CD4-positive, alpha-beta memory T cell (primary cell): Measurements from ENCODE around the gene NUDT7. TPM values are rescaled to one million over a fixed set of nuclear protein-coding genes. Genes with fewer than 3 reads are reported as not detected.
A peak's percentile ranks its signal among the peaks of the same experiment; 100 is the strongest.

Experiments used
- CTCF ChIA-PET: fragments of 350-600 bp; sonication (Branson Sonifier 250); formaldehyde crosslinking; loops from one replicate; lab custom pipeline; 2021; ENCODE audit warnings: inconsistent platforms; ENCODE audit not compliant: partially characterized antibody; lab: Charles Lee
- POLR2A ChIA-PET: fragments of 350-600 bp; sonication (Branson Sonifier 250); formaldehyde crosslinking; loops from one replicate; lab custom pipeline; 2021; ENCODE audit not compliant: partially characterized antibody; lab: Charles Lee
- DNase-seq, 5 donors: peaks; one replicate each; pipeline versions ENCODE4 v3.0.0 to v3.0.0-alpha.2; 2020 to 2022; ENCODE audit warnings: mixed read lengths in 1 of 5
- H3K27ac ChIP-seq: one replicate; pipeline ENCODE4 v1.7.0; 2013; ENCODE audit warnings: low read depth, low read length
- H3K27me3 ChIP-seq: 2 replicates; pipeline ENCODE4 v1.7.0; 2013; ENCODE audit warnings: mild to moderate bottlenecking, low read length, moderate library complexity; ENCODE audit not compliant: insufficient read depth
- H3K36me3 ChIP-seq: 2 replicates; pipeline ENCODE4 v1.7.0; 2013; ENCODE audit warnings: mild to moderate bottlenecking, low read length, moderate library complexity; ENCODE audit not compliant: insufficient read depth
- H3K4me1 ChIP-seq: 2 replicates; pipeline ENCODE4 v1.7.0; 2013; ENCODE audit warnings: mild to moderate bottlenecking, low read length, moderate library complexity; ENCODE audit not compliant: insufficient read depth
- H3K4me3 ChIP-seq, 2 donors: one replicate each; pipeline ENCODE4 v1.7.0; 2013; ENCODE audit warnings: low read length in 2 of 2, mild to moderate bottlenecking in 1 of 2
- H3K9me3 ChIP-seq, 2 donors: one replicate each; pipeline ENCODE4 v1.7.0; 2013; ENCODE audit warnings: low read length in 2 of 2, control low read depth in 1 of 2; ENCODE audit not compliant: control insufficient read depth in 1 of 2
- H3K27ac Mint-ChIP-seq, 7 donors: one replicate each; pipeline ENCODE4 v1.8.0; 2020 to 2021; ENCODE audit warnings: mixed read lengths in 7 of 7, mild to moderate bottlenecking in 6 of 7, inconsistent platforms in 3 of 7, moderate library complexity in 3 of 7
- H3K27me3 Mint-ChIP-seq, 2 donors: one replicate each; pipeline ENCODE4 v1.8.0; 2020 to 2021; ENCODE audit warnings: mixed read lengths in 2 of 2
- H3K36me3 Mint-ChIP-seq, 2 donors: one replicate each; pipeline ENCODE4 v1.8.0; 2020 to 2021; ENCODE audit warnings: mixed read lengths in 2 of 2, inconsistent platforms in 1 of 2, mild to moderate bottlenecking in 1 of 2
- H3K4me1 Mint-ChIP-seq, 4 donors: one replicate each; pipeline ENCODE4 v1.8.0; 2020 to 2021; ENCODE audit warnings: mixed read lengths in 4 of 4, mild to moderate bottlenecking in 1 of 4
- H3K4me3 Mint-ChIP-seq, 8 donors: one replicate each; pipeline ENCODE4 v1.8.0; 2020 to 2021; ENCODE audit warnings: mixed read lengths in 8 of 8, mild to moderate bottlenecking in 7 of 8, moderate library complexity in 6 of 8, inconsistent platforms in 3 of 8
- H3K9me3 Mint-ChIP-seq, 8 donors: one replicate each; pipeline ENCODE4 v1.8.0; 2020 to 2021; ENCODE audit warnings: mixed read lengths in 8 of 8, mild to moderate bottlenecking in 5 of 8, inconsistent platforms in 3 of 8, moderate library complexity in 1 of 8
- intact Hi-C: fragments of 100-400 bp; cut with micrococcal nuclease; formaldehyde crosslinking; loops from one replicate; pipeline ENCODE4 v1.15.1; 2023
- polyA plus RNA-seq, 2 donors: library from polyadenylated mRNA; unstranded; fragments of 300-500 nt; fragmentation: Illumina TruSeq; gene quantifications; one replicate each; pipeline ENCODE4 v1.2.3, GENCODE V29; 2021
- total RNA-seq, 2 experiments: library from RNA; stranded (reverse); gene quantifications; one replicate each; pipeline ENCODE4 v1.2.3, GENCODE V29; 2021

NUDT7 gene
- total and polyA plus RNA-seq, 4 experiments from 2014 or later, result 9.8 to 17.4 (median 11.5) TPM

DNA sequence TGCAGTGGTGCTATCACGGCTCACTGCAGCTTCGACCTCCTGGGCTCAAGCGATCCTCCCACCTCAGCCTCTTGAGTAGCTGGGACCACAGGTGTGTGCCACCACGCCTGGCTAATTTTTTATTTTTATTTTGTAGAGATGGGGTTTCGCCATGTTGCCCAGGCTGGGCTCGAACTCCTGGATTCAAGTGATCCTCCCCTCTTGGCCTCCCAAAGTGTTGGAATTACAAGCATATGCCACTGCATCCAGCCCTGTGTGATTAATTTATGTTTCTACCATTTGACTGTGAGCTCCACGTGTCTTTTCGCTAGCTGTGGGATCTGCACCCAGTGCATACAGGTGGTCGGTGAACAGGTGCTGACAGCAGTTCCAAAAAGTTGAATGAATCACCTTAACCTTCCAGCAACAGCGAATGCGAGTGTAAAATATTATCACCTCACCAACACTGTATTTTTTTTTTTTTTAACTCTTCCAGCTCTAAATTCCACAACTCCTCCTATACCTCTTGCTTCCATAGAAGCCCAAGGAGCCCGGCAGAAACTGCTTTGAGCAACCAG, 484 bp upstream of the NUDT7 start:
- POLR2A ChIA-PET, result interaction anchor here (0.6 to 1.1 kb wide), 2 partner anchors 143 to 378 kb away, joined by 3 to 4 read pairs; no protein-coding TSS in a partner anchor
- CTCF ChIA-PET, result interaction anchor here (1.0 kb wide), 1 partner anchor 379 kb away, joined by 6 read pairs; the partner anchor contains the start of gene WWOX
- no peak for DNase-seq

DNA sequence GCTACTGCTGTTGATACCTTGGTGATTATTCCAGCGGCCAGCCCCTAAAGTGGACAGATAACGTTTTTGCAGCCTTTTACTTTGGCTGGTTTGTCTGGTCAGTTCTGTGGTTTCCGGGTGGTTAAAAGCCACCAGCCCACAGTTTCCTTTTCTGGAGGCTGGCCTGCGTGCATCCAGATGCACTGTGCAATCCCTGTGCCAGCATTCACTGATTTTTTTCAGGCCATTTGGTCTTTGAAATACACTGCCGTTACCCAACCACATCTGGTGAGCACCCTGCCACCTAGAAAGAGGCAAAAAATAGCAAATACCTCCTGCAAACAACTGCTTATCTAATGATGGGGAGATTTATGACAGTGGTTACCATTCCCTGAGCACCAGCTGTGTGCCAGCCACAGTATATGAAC, 797 bp downstream of the NUDT7 start:
- H3K4me1 ChIP-seq, result peaks cover 12% of the 10 kb centered on the region
- H3K27me3 ChIP-seq, result no peaks in the 10 kb centered on the region
- peaks cover 7 to 14% of the 10 kb centered on the region in 2 donors for H3K36me3 Mint-ChIP-seq
- intact Hi-C loops, result no loop called here
- CTCF ChIA-PET, result no interaction called here
- POLR2A ChIA-PET, result interaction anchor here (1.1 kb wide), 1 partner anchor 377 kb away, joined by 4 read pairs; no protein-coding TSS in a partner anchor
- no peaks in the 10 kb centered on the region for H3K27me3 Mint-ChIP-seq
- DNase-seq, result peak in 3 of 5 donors; percentile 1 to 8 (median 4)
- H3K36me3 ChIP-seq, result no peaks in the 10 kb centered on the region
- H3K27ac Mint-ChIP-seq, result peak overlapping the region; percentile 51 to 94 (median 87)
- peak overlapping the region; percentile 54 for H3K27ac ChIP-seq
- peak overlapping the region; percentile 86 to 94 (median 90) for H3K4me3 Mint-ChIP-seq
- peaks cover 0 to 2% (median 0%) of the 10 kb centered on the region in 8 donors for H3K9me3 Mint-ChIP-seq
- H3K9me3 ChIP-seq, result no peaks in the 10 kb centered on the region
- H3K4me1 Mint-ChIP-seq, result peaks cover 9 to 17% (median 12%) of the 10 kb centered on the region in 4 donors
- peak overlapping the region; percentile 55 to 77 for H3K4me3 ChIP-seq

More for the DNA sequence above, 484 bp upstream of the NUDT7 start:
- peaks cover 7 to 11% of the 10 kb centered on the region in 2 donors for H3K36me3 Mint-ChIP-seq
- peak overlapping the region; percentile 51 to 94 (median 87) for H3K27ac Mint-ChIP-seq
- H3K4me3 Mint-ChIP-seq, result peak overlapping the region; percentile 86 to 94 (median 90)
- H3K27ac ChIP-seq, result peak overlapping the region; percentile 30
- peaks cover 0 to 4% of the 10 kb centered on the region in 2 donors for H3K27me3 Mint-ChIP-seq
- H3K4me1 ChIP-seq, result peaks cover 12% of the 10 kb centered on the region
- H3K9me3 Mint-ChIP-seq, result peaks cover 0 to 2% (median 0%) of the 10 kb centered on the region in 8 donors
- H3K27me3 ChIP-seq, result no peaks in the 10 kb centered on the region
- intact Hi-C loops, result loop anchor here (1.0 kb wide), 3 partner anchors 377 to 532 kb away; partner anchors contain the start of gene WWOX
- peaks cover 9 to 17% (median 12%) of the 10 kb centered on the region in 4 donors for H3K4me1 Mint-ChIP-seq
- no peaks in the 10 kb centered on the region for H3K9me3 ChIP-seq
- H3K36me3 ChIP-seq, result no peaks in the 10 kb centered on the region
- H3K4me3 ChIP-seq, result peak overlapping the region; percentile 34 to 77

DNA sequence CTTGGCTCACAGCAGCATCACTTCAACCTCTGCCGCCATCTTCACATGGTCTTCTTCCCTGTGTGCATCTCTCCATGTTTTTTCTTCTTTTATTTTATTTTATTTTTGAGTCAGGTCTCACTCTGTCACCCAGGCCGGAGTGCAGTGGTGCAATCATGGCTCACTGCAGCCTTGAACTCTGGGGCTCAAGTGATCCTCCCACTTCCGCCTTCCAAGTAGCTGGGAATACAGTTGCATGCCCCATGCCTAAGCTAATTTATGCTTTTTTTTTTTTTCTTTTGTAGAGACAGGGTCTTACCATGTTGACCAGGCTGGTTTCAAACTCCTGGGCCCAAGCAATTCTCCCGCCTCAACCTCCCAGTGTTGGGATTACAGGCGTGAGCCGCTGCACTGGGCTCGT, 1.9 kb downstream of the NUDT7 start:
- Histone ChIP-seq H3K27ac (no peak overlapping the region), H3K27me3 (no peaks in the 10 kb centered on the region), H3K9me3 (no peaks in the 10 kb centered on the region), H3K36me3 (no peaks in the 10 kb centered on the region), H3K4me3 (no peak overlapping the region), H3K4me1 (peaks cover 12% of the 10 kb centered on the region)
- peaks cover 7 to 18% of the 10 kb centered on the region in 2 donors for H3K36me3 Mint-ChIP-seq
- CTCF ChIA-PET, result interaction anchor here (0.6 kb wide), 1 partner anchor 9 kb away, joined by 3 read pairs; no protein-coding TSS in a partner anchor
- peaks cover 0 to 2% (median 0%) of the 10 kb centered on the region in 8 donors for H3K9me3 Mint-ChIP-seq
- H3K27me3 Mint-ChIP-seq, result no peaks in the 10 kb centered on the region
- peaks cover 9 to 17% (median 12%) of the 10 kb centered on the region in 4 donors for H3K4me1 Mint-ChIP-seq
- peak overlapping the region in 3 of 7 donors; percentile 30 to 68 (median 35) for H3K27ac Mint-ChIP-seq
- intact Hi-C loops, result no loop called here
- no peak for DNase-seq
- POLR2A ChIA-PET, result no interaction called here
- peak overlapping the region in 6 of 8 donors; percentile 21 to 65 (median 44) for H3K4me3 Mint-ChIP-seq

DNA sequence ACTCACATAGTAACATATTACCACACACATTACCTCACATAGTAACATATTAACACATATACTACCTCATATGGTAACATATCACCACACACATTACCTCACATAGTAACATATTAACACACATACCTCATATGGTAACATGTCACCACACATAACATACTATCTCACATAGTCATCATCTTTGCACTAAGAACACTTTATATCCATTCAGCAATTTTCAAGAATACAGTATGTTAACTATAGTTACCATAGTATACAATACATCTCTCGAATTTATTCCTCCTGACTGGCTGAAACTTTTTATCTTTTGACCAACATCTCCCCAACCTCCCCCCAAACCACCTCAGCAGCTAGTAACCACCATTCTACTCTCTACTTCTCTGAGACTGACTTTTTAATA, 7.6 kb downstream of the NUDT7 start:
- no peak for DNase-seq
- Histone ChIP-seq H3K36me3 (no peaks in the 10 kb centered on the region), H3K9me3 (no peaks in the 10 kb centered on the region), H3K4me3 (no peak overlapping the region), H3K27ac (no peak overlapping the region), H3K4me1 (no peaks in the 10 kb centered on the region), H3K27me3 (no peaks in the 10 kb centered on the region)
- Mint-ChIP-seq H3K4me3 (no peak overlapping the region), H3K27ac (no peak overlapping the region), H3K4me1 (no peaks in the 10 kb centered on the region), H3K36me3 (peaks cover 17 to 31% of the 10 kb centered on the region in 2 donors), H3K27me3 (no peaks in the 10 kb centered on the region), H3K9me3 (peaks cover 0 to 7% (median under 1%) of the 10 kb centered on the region in 8 donors)
- intact Hi-C loops, result no loop called here
- ChIA-PET POLR2A (no interaction called here), CTCF (no interaction called here)

DNA sequence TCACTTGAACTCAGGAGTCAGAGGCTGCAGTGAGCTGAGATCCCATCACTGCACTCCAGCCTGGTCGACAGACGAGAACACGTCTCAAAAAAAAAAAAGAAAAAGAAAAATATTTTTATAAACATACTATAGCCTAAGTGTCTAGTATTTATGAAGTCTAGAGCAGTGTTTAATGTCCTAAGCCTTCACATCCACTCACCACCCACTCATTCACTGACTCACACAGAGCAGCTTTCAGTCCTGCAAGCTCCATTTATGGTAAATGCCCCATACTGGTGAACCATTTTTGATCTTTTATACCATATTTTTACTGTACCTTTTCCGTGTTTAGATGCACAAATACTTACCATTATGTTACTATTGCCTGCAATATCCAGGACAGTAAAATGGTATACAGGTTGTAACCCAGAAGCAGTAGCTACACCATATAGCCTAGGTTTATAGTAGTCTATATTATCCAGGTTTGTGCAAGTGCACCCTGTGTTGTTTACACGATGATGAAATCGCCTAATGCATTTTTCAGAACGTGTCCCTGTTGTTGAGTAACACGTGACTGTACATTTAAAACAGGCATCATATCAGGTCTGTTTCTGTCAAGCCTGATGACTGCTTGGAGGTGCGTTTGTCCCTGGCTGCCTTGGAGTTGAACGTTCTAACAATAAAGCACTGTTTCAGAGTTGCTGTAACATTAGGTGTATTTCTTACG, 10.1 kb downstream of the NUDT7 start:
- intact Hi-C loops, result no loop called here
- peaks cover 15 to 18% of the 10 kb centered on the region in 2 donors for H3K36me3 Mint-ChIP-seq

DNA sequence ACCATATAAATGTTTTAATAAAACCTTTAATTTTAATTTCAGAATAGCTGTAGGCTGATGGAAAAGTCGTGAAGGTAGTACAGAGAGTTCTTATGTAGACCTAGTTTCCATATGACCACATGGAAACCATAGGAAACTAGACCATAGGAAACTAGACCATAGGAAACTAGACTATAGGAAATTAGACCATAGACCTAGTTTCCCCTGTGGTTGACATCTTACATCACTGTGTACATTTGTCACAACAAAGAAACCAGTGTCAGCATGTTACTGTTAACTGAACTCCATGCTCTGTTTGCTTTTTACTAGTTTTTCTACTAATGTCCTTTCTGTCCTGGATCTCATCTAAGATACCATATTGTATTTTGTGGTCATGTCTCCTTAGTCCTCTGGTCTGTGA, 14.6 kb downstream of the NUDT7 start:
- no peaks in the 10 kb centered on the region for H3K27me3 ChIP-seq
- H3K9me3 ChIP-seq, result no peaks in the 10 kb centered on the region
- Mint-ChIP-seq H3K4me1 (no peaks in the 10 kb centered on the region), H3K9me3 (peaks cover 0 to 7% (median 0%) of the 10 kb centered on the region in 8 donors), H3K36me3 (peaks cover 3 to 9% of the 10 kb centered on the region in 2 donors), H3K4me3 (no peak overlapping the region), H3K27ac (peak overlapping the region in 2 of 7 donors; percentile 18 to 55), H3K27me3 (no peaks in the 10 kb centered on the region)
- CTCF ChIA-PET, result no interaction called here
- no peak overlapping the region for H3K4me3 ChIP-seq
- intact Hi-C loops, result no loop called here
- no peak for DNase-seq
- no peaks in the 10 kb centered on the region for H3K36me3 ChIP-seq
- no peaks in the 10 kb centered on the region for H3K4me1 ChIP-seq
- H3K27ac ChIP-seq, result no peak overlapping the region
- POLR2A ChIA-PET, result no interaction called here

More for the DNA sequence above, 10.1 kb downstream of the NUDT7 start:
- no peak for DNase-seq
- H3K4me3 ChIP-seq, result no peak overlapping the region
- peaks cover 0 to 11% (median 0%) of the 10 kb centered on the region in 8 donors for H3K9me3 Mint-ChIP-seq
- no peaks in the 10 kb centered on the region for H3K9me3 ChIP-seq
- H3K27me3 Mint-ChIP-seq, result no peaks in the 10 kb centered on the region
- no peaks in the 10 kb centered on the region for H3K4me1 ChIP-seq
- no peak overlapping the region for H3K27ac Mint-ChIP-seq
- H3K36me3 ChIP-seq, result no peaks in the 10 kb centered on the region
- ChIA-PET POLR2A (no interaction called here), CTCF (no interaction called here)
- no peaks in the 10 kb centered on the region for H3K4me1 Mint-ChIP-seq
- H3K27me3 ChIP-seq, result no peaks in the 10 kb centered on the region
- H3K4me3 Mint-ChIP-seq, result no peak overlapping the region
- H3K27ac ChIP-seq, result no peak overlapping the region
